ENCODE results near the gene FBXO24.
A peak's percentile ranks its signal among the peaks of the same experiment; 100 is the strongest.
"Not testable (repeated sequence)": the region's sequence is repeated elsewhere in the genome, so short reads cannot be mapped to it uniquely, and the experiment has no call there.

Gene FBXO24

DNA sequence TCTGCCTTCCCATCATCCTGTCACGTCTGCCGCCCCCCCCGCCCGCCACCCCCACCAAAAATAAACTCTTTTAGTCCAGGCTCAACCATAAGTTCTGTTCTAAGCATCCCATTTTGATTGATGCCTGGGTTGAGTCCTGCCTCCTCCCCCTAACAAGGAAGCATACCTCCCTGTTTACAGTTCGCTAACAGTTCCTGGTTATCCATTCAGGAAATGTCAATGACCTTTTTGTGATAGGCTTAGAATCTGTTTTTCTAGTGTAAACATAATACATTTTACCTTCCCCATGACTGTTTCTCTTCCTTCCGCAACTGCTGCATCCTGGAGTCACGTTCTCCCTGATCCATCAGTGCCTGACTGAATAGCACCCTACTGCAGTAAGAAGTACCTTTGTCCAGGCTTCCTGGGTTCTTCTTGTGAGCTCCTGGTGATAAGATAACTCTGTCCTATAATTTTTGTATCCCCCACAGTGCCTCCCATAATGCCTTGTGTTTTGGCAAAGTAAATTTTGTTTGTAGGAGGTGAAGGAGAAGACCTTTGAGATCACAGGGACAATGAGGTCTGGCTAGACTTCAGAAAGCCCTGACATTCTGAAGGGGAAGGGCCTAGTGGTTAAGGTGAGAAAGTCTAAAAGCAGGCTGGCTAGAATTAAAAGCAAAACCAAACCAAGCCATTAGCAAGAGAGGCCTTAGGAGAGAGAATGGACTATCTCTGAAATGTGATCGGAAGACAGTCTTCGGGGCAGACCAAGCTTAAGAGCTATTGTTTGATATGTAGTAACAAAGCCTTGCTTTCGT, 39.8 kb upstream of the FBXO24 start:
- in situ Hi-C loops (cut with HindIII; ENCODE audit: low pct_ligation_motif_present, low sequenced_read_pairs) = no loop called here
- Histone ChIP-seq H3K4me3 (ENCODE audit: low read depth, low read length) (no peak overlapping the region), H3K36me3 (replicated peaks) (peaks cover 3% of the 10 kb centered on the region), H3K27me3 (replicated peaks) (no peaks in the 10 kb centered on the region), H3K27ac (peak overlapping the region; percentile 83)
- TF ChIP-seq, protein P1, sequence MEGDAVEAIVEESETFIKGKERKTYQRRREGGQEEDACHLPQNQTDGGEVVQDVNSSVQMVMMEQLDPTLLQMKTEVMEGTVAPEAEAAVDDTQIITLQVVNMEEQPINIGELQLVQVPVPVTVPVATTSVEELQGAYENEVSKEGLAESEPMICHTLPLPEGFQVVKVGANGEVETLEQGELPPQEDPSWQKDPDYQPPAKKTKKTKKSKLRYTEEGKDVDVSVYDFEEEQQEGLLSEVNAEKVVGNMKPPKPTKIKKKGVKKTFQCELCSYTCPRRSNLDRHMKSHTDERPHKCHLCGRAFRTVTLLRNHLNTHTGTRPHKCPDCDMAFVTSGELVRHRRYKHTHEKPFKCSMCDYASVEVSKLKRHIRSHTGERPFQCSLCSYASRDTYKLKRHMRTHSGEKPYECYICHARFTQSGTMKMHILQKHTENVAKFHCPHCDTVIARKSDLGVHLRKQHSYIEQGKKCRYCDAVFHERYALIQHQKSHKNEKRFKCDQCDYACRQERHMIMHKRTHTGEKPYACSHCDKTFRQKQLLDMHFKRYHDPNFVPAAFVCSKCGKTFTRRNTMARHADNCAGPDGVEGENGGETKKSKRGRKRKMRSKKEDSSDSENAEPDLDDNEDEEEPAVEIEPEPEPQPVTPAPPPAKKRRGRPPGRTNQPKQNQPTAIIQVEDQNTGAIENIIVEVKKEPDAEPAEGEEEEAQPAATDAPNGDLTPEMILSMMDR (IDR thresholded peaks at IDR 0.05; ENCODE audit: low read depth, low read length, missing control alignments) = no peak
- no peak for DNase-seq

DNA sequence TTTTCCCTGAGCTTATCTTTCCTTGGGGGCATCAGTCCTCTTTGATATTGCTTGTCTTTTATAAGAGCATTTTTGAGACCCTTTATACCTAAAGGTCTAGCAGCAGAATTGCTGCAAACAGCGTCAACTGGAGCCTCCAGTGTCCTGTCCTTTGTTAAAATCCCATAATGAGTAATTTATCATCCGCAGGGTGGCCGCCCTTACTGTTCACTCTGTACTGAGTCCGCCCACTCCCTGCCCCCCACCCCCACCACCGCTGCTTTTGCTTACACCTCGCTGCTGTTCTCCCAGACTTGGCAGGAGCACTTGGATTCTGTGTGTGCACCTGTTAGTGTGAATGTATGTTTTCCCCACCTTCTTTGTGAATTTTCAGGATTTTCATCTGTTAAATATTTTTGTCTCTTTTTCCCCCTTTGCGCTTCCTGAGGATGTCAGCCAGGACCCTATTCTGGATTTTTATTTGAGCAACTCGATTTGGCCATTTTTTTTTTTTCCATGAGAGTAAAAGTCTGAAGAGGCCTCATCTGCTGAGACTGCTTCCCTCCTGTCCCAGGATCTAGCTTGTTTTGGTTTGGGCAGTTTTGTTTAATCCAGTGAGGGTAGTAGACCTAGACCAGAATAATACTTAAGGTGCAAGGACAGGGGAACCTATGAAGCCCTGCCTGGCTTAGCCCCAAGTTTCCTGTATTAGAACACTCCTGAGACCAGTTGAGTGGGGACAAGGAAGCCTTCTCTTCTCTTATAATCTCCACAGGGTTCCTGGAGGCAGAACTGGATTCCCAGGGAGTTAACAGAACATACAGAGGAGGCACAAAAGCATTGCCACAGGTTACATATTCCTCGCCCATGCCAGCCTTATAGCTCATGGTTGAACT, 39.0 kb upstream of the FBXO24 start:
- in situ Hi-C loops (cut with HindIII; ENCODE audit: low pct_ligation_motif_present, low sequenced_read_pairs) = no loop called here
- Histone ChIP-seq H3K27me3 (replicated peaks) (no peaks in the 10 kb centered on the region), H3K4me3 (ENCODE audit: low read depth, low read length) (no peak overlapping the region), H3K27ac (peak overlapping the region; percentile 83), H3K36me3 (replicated peaks) (peaks cover 3% of the 10 kb centered on the region)
- TF ChIP-seq, protein P1 (IDR thresholded peaks at IDR 0.05; ENCODE audit: low read depth, low read length, missing control alignments) = no peak
- no peak for DNase-seq

DNA sequence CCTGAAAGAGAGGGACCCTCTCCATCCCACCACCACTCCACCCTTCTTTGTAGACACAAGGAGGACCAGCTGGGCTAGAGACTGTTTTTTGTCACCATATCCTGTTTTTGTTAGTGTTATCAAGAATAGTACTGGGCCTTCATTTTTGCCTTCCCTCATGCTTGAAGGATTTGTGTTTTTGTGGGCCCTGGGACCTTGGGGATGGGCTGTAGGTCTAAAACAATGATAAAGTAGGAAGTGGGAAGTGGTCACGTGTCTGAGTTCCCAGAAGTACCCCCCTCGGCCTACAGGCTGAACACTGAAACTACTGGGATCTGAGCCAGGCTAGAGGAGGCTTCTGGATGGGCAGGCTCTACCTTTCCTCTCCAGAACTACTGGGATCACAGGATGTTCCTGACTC, 38.3 kb upstream of the FBXO24 start:
- Histone ChIP-seq H3K27ac (peak overlapping the region; percentile 3), H3K27me3 (replicated peaks) (no peaks in the 10 kb centered on the region), H3K4me3 (ENCODE audit: low read depth, low read length) (no peak overlapping the region), H3K36me3 (replicated peaks) (peaks cover 6% of the 10 kb centered on the region)
- in situ Hi-C loops (cut with HindIII; ENCODE audit: low pct_ligation_motif_present, low sequenced_read_pairs) = no loop called here
- TF ChIP-seq, protein P1 (IDR thresholded peaks at IDR 0.05; ENCODE audit: low read depth, low read length, missing control alignments) = peak; percentile 35
- no peak for DNase-seq

DNA sequence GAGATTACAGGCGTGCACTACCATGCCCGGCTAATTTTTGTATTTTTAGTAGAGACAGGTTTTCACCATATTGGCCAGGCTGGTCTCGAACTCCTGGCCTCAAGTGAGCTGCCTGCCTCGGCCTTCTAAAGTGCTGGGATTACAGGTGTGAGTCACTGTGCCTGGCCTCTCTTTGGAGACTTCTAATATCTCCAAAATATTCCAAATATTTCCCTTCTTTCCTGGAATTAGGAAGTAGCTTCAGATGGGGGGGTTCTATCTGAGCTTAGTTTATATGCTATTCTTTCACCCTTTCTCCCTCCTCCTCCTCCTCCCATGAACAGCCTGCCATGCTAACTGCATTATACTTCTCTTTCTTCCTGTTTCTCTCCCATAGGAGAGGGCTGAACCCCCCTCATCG, 37.7 kb upstream of the FBXO24 start:
- H3K36me3 ChIP-seq (replicated peaks); H3K27ac ChIP-seq; DNase-seq; H3K27me3 ChIP-seq (replicated peaks); in situ Hi-C loops (cut with HindIII; ENCODE audit: low pct_ligation_motif_present, low sequenced_read_pairs); H3K4me3 ChIP-seq (ENCODE audit: low read depth, low read length): not testable (repeated sequence)

DNA sequence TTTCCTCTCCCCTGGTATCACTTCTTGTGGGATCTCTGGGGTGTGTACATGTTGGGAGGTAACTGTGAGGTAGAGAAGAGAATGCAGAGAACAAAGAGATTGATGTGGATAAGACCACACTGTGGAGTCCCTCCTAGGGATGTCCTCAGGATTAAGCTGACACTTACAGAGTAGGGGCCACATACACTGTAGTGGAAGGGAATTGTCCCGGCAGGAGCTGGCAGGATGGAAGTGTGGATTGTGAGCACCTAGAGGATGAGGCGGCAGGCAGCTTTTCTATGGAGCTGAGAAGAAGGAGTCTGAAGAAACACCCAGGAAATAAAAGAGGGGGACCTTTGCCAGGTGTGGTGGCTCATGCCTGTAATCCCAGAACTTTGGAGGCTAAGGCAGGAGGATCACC, 33.6 kb upstream of the FBXO24 start:
- peaks cover 11% of the 10 kb centered on the region for H3K36me3 ChIP-seq (replicated peaks)
- TF ChIP-seq, protein P1 (IDR thresholded peaks at IDR 0.05; ENCODE audit: low read depth, low read length, missing control alignments) = no peak

DNA sequence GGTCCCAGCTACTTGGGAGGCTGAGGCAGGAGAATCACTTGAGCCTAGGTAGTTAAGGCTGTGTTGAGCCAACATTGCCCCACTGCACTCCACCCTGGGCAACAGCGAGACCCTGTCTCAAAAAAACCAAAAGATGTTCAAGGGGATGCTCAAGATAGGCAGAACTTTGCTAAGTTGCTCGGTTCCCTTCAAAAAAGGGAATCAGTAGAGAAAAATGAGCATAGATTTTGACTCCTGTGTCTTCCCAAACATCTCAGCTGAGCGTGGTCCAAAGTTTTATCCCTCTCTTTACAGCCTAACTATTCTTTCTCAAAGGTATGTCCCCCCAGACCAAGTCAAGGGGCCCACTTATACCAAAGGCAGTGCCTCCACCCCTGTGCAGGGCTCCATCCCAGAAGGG, 33.1 kb upstream of the FBXO24 start:
- in situ Hi-C loops (cut with HindIII; ENCODE audit: low pct_ligation_motif_present, low sequenced_read_pairs) = no loop called here
- no peak for DNase-seq
- no peak overlapping the region for H3K4me3 ChIP-seq (ENCODE audit: low read depth, low read length)
- H3K27ac ChIP-seq = no peak overlapping the region
- peaks cover 11% of the 10 kb centered on the region for H3K36me3 ChIP-seq (replicated peaks)
- H3K27me3 ChIP-seq (replicated peaks) = no peaks in the 10 kb centered on the region
- TF ChIP-seq, protein P1 (IDR thresholded peaks at IDR 0.05; ENCODE audit: low read depth, low read length, missing control alignments) = no peak

More for the DNA sequence above, 33.6 kb upstream of the FBXO24 start:
- in situ Hi-C loops (cut with HindIII; ENCODE audit: low pct_ligation_motif_present, low sequenced_read_pairs) = no loop called here
- Histone ChIP-seq H3K4me3 (ENCODE audit: low read depth, low read length) (no peak overlapping the region), H3K27ac (no peak overlapping the region), H3K27me3 (replicated peaks) (no peaks in the 10 kb centered on the region)
- DNase-seq = no peak
